Measurements from ENCODE around the gene FBXO4. TPM values are rescaled to one million over a fixed set of nuclear protein-coding genes. Genes with fewer than 3 reads are reported as not detected.

Gene FBXO4
- polyA plus RNA-seq (ENCODE audit: low read depth in 6 of 6): 10 to 100 TPM; 14.5 to 34.9 (median 26.4) TPM

GRCh38 chr5:41924872-41925554 lies at the start of gene FBXO4:
TSS of gene FBXO4 (plus strand) at chr5:41925281. CDS start at chr5:41925310, 29 bp downstream.
- H3K27ac Mint-ChIP-seq: peak within 1 kb of the TSS; percentile 95 to 100 (median 98)
- H3K4me1 Mint-ChIP-seq: peaks cover 12 to 28% (median 22%) of the 10 kb centered on the region in 3 donors
- H3K36me3 Mint-ChIP-seq: peaks cover under 1 to 9% of the 10 kb centered on the region in 2 donors
- no peaks in the 10 kb centered on the region for H3K27me3 Mint-ChIP-seq
- H3K4me3 Mint-ChIP-seq: peak within 1 kb of the TSS; percentile 72 to 97 (median 88)
- H3K9me3 Mint-ChIP-seq: no peaks in the 10 kb centered on the region
- ATAC-seq (ENCODE audit: low read depth in 2 of 2) (peak; percentile 82 to 83), DNase-seq (peak; percentile 93)

- H3K27ac Mint-ChIP-seq: no peak overlapping the region
- H3K9me3 Mint-ChIP-seq: no peaks in the 10 kb centered on the region
- ATAC-seq (ENCODE audit: low read depth in 2 of 2) (no peak), DNase-seq (no peak)
- H3K4me3 Mint-ChIP-seq: no peak overlapping the region
- H3K36me3 Mint-ChIP-seq: no peaks in the 10 kb centered on the region
- peaks cover 23 to 36% (median 24%) of the 10 kb centered on the region in 3 donors for H3K27me3 Mint-ChIP-seq
- H3K4me1 Mint-ChIP-seq: no peaks in the 10 kb centered on the region
Measured at GRCh38 chr5:41876678-41877077, 48.4 kb upstream of the FBXO4 start.

- Mint-ChIP-seq H3K27ac (no peak overlapping the region), H3K36me3 (no peaks in the 10 kb centered on the region), H3K9me3 (no peaks in the 10 kb centered on the region), H3K27me3 (peaks cover 24 to 36% (median 24%) of the 10 kb centered on the region in 3 donors), H3K4me3 (no peak overlapping the region), H3K4me1 (no peaks in the 10 kb centered on the region)
- no peak for DNase-seq
- no peak for ATAC-seq (ENCODE audit: low read depth in 2 of 2)
Measured at GRCh38 chr5:41877408-41877807, 47.7 kb upstream of the FBXO4 start.

- Mint-ChIP-seq H3K27me3 (peaks cover 25 to 37% (median 32%) of the 10 kb centered on the region in 3 donors), H3K4me3 (no peak overlapping the region), H3K9me3 (no peaks in the 10 kb centered on the region), H3K36me3 (no peaks in the 10 kb centered on the region), H3K27ac (no peak overlapping the region), H3K4me1 (no peaks in the 10 kb centered on the region)
- ATAC-seq (ENCODE audit: low read depth in 2 of 2): no peak
- DNase-seq: no peak
Measured at GRCh38 chr5:41878173-41878572, 46.9 kb upstream of the FBXO4 start.

GRCh38 chr5:41878643-41879478 lies 46.2 kb upstream of the FBXO4 start:
- ATAC-seq (ENCODE audit: low read depth in 2 of 2) (no peak), DNase-seq (no peak)
- no peaks in the 10 kb centered on the region for H3K4me1 Mint-ChIP-seq
- H3K27ac Mint-ChIP-seq: no peak overlapping the region
- no peaks in the 10 kb centered on the region for H3K9me3 Mint-ChIP-seq
- peaks cover 29 to 42% (median 34%) of the 10 kb centered on the region in 3 donors for H3K27me3 Mint-ChIP-seq
- H3K4me3 Mint-ChIP-seq: no peak overlapping the region
- H3K36me3 Mint-ChIP-seq: no peaks in the 10 kb centered on the region

GRCh38 chr5:41882765-41883164 lies 42.3 kb upstream of the FBXO4 start:
- H3K27ac Mint-ChIP-seq: no peak overlapping the region
- ATAC-seq (ENCODE audit: low read depth in 2 of 2): no peak
- peaks cover 35 to 47% (median 37%) of the 10 kb centered on the region in 3 donors for H3K27me3 Mint-ChIP-seq
- no peaks in the 10 kb centered on the region for H3K9me3 Mint-ChIP-seq
- DNase-seq: no peak
- no peaks in the 10 kb centered on the region for H3K4me1 Mint-ChIP-seq
- H3K4me3 Mint-ChIP-seq: no peak overlapping the region
- H3K36me3 Mint-ChIP-seq: no peaks in the 10 kb centered on the region

- Mint-ChIP-seq H3K4me1 (no peaks in the 10 kb centered on the region), H3K36me3 (no peaks in the 10 kb centered on the region), H3K27ac (peak overlapping the region in 1 of 6 donors; percentile 18), H3K4me3 (no peak overlapping the region), H3K9me3 (no peaks in the 10 kb centered on the region), H3K27me3 (peaks cover 38 to 46% (median 40%) of the 10 kb centered on the region in 3 donors)
- ATAC-seq (ENCODE audit: low read depth in 2 of 2) (no peak), DNase-seq (no peak)
Measured at GRCh38 chr5:41883243-41883642, 41.8 kb upstream of the FBXO4 start.

GRCh38 chr5:41883936-41884335 lies 41.1 kb upstream of the FBXO4 start:
- Mint-ChIP-seq H3K4me3 (no peak overlapping the region), H3K36me3 (no peaks in the 10 kb centered on the region), H3K4me1 (no peaks in the 10 kb centered on the region), H3K27me3 (peaks cover 37 to 42% (median 39%) of the 10 kb centered on the region in 3 donors), H3K27ac (no peak overlapping the region), H3K9me3 (no peaks in the 10 kb centered on the region)
- no peak for DNase-seq
- ATAC-seq (ENCODE audit: low read depth in 2 of 2): no peak

GRCh38 chr5:41885286-41885685 lies 39.8 kb upstream of the FBXO4 start:
- Mint-ChIP-seq H3K27me3 (peaks cover 37 to 41% (median 40%) of the 10 kb centered on the region in 3 donors), H3K4me3 (no peak overlapping the region), H3K4me1 (no peaks in the 10 kb centered on the region), H3K36me3 (no peaks in the 10 kb centered on the region), H3K9me3 (no peaks in the 10 kb centered on the region), H3K27ac (no peak overlapping the region)
- DNase-seq (no peak), ATAC-seq (ENCODE audit: low read depth in 2 of 2) (no peak)

- peaks cover 0 to 3% (median 0%) of the 10 kb centered on the region in 3 donors for H3K4me1 Mint-ChIP-seq
- peaks cover 0 to 7% (median 0%) of the 10 kb centered on the region in 7 donors for H3K9me3 Mint-ChIP-seq
- no peak overlapping the region for H3K27ac Mint-ChIP-seq
- peaks cover 45 to 73% (median 63%) of the 10 kb centered on the region in 3 donors for H3K27me3 Mint-ChIP-seq
- H3K4me3 Mint-ChIP-seq: no peak overlapping the region
- ATAC-seq (ENCODE audit: low read depth in 2 of 2): no peak
- no peak for DNase-seq
- no peaks in the 10 kb centered on the region for H3K36me3 Mint-ChIP-seq
Measured at GRCh38 chr5:41891066-41891707, 33.9 kb upstream of the FBXO4 start.

- ATAC-seq (ENCODE audit: low read depth in 2 of 2): no peak
- H3K36me3 Mint-ChIP-seq: no peaks in the 10 kb centered on the region
Measured at GRCh38 chr5:41892031-41892430, 33.0 kb upstream of the FBXO4 start.

GRCh38 chr5:41893074-41893851 lies 31.8 kb upstream of the FBXO4 start:
- ATAC-seq (ENCODE audit: low read depth in 2 of 2) (no peak), DNase-seq (no peak)
- Mint-ChIP-seq H3K36me3 (no peaks in the 10 kb centered on the region), H3K27me3 (peaks cover 45 to 78% (median 70%) of the 10 kb centered on the region in 3 donors), H3K4me3 (no peak overlapping the region), H3K4me1 (peaks cover 0 to 3% (median 0%) of the 10 kb centered on the region in 3 donors), H3K27ac (peak overlapping the region in 1 of 6 donors; percentile 67), H3K9me3 (peaks cover 0 to 7% (median 0%) of the 10 kb centered on the region in 7 donors)

More at GRCh38 chr5:41892031-41892430, 33.0 kb upstream of the FBXO4 start:
- Mint-ChIP-seq H3K27ac (no peak overlapping the region), H3K27me3 (peaks cover 50 to 80% (median 71%) of the 10 kb centered on the region in 3 donors), H3K4me3 (no peak overlapping the region), H3K4me1 (peaks cover 0 to 3% (median 0%) of the 10 kb centered on the region in 3 donors), H3K9me3 (peaks cover 0 to 7% (median 0%) of the 10 kb centered on the region in 7 donors)
- no peak for DNase-seq

- Mint-ChIP-seq H3K4me1 (peaks cover 0 to 3% (median 0%) of the 10 kb centered on the region in 3 donors), H3K4me3 (no peak overlapping the region), H3K27me3 (peaks cover 36 to 63% (median 56%) of the 10 kb centered on the region in 3 donors), H3K27ac (peak overlapping the region in 1 of 6 donors; percentile 3), H3K36me3 (no peaks in the 10 kb centered on the region), H3K9me3 (peaks cover 0 to 7% (median 0%) of the 10 kb centered on the region in 7 donors)
- no peak for DNase-seq
- no peak for ATAC-seq (ENCODE audit: low read depth in 2 of 2)
Measured at GRCh38 chr5:41896230-41896629, 28.9 kb upstream of the FBXO4 start.

Data from naive B cell (primary cell).